NCI-H2171 (cell line): ENCODE data around the gene GATA2.
A peak's percentile ranks its signal among the peaks of the same experiment; 100 is the strongest.

ENCODE experiments used
- DNase-seq: peaks from one replicate; lab custom pipeline; 2025; lab: John Stamatoyannopoulos, UW

GATA2 gene

GRCh38 chr3:128488636-128488990 is 4.4 kb downstream of the GATA2 start:
- DNase-seq = no peak

- DNase-seq = peak; percentile 76
These were observed 5.0 kb downstream of the GATA2 start for GRCh38 chr3:128487813-128488635.

GRCh38 chr3:128487538-128487812 is 5.5 kb downstream of the GATA2 start:
- DNase-seq = no peak

- DNase-seq = no peak
These were observed 6.1 kb downstream of the GATA2 start for GRCh38 chr3:128486681-128487537.

DNA sequence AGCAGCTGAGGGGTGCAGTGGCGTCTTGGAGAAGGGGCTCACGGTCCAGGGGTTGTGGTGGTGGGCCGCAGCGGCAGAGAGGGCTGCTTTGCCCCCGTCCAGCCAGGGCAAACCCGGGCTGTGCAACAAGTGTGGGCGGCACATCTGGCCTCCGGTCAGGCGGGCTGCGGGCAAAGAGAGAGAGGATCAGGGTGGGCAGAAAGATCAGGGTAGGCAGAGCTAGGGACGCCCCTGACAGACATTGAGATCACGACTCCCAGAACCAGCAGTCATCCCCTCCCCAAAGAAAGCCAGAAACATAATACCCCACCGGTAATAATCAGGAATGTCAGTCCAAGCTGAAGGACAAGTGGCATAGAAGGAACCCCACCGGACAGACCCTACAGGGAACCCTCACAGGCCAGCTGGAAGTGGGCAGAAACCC is 6.8 kb downstream of the GATA2 start:
- DNase-seq = no peak

GRCh38 chr3:128485282-128486204 is 7.5 kb downstream of the GATA2 start:
- no peak for DNase-seq

DNA sequence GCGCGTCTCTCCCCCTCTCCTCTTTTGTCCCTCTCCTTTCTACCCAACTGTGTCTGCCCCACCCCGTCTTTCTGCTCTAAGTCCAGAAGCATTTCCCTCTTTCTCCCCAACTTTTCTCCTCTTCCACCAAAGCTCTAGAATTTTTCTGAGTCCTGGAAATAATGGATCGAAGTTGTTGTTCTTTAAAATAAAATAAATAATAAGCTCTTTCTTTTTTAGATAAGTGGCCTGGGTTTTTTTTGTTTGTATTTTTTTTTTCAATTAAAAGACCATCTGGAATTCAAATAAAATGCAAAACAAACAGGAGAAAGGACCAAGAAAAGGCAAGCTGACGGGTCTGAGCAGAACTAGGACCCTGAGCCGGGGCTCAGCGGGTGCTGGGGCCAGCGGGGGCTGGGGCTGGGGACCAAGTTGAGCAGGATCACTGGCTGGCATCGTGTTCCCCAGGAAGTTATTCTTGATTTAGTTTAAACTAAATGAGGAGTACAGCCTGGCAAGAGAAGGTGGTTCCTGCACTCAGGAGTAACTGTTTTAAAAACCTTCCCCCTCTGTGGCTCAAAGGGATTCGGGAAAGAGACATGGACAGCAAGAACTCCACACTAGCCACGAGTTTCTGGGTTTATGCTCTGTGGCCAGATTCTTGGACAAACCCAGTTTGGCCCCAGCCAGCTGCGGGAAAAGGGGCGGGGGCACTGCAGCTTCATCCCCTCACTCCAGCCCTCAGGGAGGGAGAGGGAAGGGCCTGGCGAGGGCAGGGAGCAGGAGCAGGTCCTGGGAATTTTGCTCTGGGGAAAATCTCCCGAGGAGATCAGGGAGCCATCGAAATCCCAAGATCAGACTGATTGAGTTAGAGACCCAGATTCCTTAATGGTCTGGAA is 8.4 kb downstream of the GATA2 start:
- DNase-seq = no peak

DNA sequence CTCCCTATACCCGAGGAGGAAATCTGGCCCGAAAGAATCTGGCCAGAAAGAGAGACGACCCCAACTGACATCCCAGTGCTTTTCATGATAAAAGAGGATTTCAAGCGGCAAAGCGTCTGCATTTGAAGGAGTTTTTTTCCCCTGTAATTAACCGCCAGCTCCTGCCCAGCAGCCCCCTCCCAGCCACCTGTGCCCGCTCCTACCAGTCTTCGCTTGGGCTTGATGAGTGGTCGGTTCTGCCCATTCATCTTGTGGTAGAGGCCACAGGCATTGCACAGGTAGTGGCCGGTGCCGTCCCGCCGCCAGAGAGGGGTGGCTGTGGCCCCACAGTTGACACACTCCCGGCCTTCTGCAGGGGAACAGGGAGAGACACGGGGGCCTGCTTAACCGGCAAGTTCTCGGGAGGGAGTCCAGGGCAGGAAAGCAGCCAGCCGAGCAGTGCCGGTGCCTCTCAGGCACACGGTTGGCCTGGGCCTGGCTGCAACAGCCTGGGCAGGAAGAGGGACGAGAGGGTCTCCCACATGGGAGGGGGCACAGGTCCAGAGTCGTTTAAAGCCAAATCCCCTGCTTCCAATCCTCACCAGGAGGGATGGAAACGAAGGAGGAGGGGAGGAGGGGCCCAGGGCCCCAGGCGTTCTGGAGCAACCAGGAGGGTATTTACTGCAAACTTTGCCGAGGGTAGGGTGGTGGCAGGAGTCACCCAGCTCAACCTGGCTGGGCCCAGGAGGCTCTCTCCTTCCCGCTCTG is 9.2 kb downstream of the GATA2 start:
- DNase-seq = no peak

- no peak for DNase-seq
These were observed 10.0 kb downstream of the GATA2 start for GRCh38 chr3:128482666-128483656.

- no peak for DNase-seq
These were observed 10.8 kb downstream of the GATA2 start for GRCh38 chr3:128482175-128482574.

GRCh38 chr3:128481438-128481942 is 11.5 kb downstream of the GATA2 start:
- peak; percentile 88 for DNase-seq

DNA sequence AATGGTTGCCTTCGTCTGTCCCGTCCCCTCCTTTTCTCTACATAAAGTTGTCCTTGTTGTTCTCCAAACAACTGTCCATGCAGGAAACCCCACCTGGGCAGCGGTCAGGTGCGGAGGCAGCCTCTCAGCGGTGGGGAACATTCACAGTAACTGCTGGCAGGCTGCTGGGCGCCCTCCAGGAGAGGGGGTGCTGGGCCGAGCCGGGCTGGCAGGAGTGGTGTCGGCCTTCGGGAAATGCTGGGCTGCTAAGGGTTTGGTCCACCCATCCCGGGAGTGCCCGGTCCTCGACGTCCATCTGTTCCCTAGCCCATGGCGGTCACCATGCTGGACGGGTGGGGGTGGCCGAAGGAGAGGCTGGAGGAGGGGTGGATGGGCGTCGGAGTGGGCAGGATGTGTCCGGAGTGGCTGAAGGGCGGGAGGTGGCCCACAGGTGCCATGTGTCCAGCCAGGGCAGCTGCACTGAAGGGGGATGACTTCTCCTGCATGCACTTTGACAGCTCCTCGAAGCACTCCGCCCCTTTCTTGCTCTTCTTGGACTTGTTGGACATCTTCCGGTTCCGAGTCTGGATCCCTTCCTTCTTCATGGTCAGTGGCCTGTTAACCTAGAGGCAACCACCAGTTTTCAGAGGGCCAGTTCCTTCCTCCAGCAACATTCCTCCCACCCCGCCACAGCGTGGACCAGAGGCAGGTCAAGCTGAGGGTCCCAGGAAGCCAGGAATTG is 12.1 kb downstream of the GATA2 start:
- no peak for DNase-seq

GRCh38 chr3:128480278-128480677 is 12.7 kb downstream of the GATA2 start:
- no peak for DNase-seq

- no peak for DNase-seq
These were observed 13.4 kb downstream of the GATA2 start for GRCh38 chr3:128479558-128480086.

DNA sequence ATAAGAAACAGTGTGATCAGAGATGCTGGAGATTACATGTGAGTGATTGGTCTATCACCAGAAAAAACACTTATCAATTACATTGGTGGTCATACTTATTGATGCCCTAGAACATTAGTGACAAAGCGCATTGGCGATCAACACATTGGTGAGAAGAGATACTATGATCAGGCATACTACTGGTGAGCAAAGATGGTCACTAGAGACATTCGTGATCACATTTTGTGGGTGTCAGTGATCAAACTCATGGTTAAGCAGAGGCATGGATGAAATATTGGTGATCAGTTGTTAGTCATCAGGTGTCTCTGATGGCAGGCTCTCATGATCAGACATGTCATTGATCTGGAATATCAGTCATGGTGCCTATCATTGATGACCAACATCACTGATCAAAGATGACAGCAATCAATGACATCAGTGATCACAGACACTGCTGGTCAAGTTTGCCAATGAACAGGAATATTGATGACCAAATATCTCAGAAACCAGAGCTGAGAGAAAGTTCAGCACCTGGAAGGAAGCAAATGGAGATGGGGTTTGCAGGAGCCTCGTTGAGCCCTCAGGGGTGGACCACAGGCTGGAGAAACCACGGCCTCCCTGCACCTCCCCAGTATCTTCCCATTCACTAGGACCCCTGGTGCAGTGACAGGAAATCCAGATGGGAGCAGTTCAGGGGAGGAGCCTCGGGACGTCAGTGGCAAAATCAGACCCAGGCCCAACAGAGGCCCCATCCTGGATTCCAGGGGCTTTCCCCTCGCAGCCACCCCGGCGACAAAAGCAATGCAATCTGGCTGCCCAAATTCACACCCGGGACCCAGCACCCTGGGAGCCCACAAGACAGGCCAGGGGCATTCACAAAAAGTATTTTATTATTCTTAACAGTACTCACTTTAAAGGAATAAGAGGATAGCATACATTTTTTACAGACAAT is 14.2 kb downstream of the GATA2 start:
- no peak for DNase-seq

DNA sequence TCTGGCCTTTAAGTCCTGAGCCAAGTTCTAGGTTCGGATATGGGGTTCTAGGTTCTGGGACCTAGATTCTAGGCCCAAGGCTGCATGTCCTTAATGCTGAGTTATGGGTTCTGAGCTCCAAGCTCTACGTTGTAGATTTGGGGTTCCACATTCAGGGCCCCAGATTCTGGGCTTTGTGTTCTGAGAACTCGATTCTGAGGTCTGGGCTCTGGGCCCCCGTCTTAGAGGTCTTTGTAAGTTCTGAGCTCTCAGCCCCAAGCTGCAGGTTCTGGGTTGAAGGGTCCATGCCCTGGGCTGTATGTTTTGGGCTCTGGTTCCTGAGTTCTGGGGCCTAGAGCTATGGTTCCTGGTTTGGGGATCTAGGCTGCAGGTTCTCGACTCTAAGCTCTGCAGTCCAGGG is 16.3 kb downstream of the GATA2 start:
- no peak for DNase-seq

DNA sequence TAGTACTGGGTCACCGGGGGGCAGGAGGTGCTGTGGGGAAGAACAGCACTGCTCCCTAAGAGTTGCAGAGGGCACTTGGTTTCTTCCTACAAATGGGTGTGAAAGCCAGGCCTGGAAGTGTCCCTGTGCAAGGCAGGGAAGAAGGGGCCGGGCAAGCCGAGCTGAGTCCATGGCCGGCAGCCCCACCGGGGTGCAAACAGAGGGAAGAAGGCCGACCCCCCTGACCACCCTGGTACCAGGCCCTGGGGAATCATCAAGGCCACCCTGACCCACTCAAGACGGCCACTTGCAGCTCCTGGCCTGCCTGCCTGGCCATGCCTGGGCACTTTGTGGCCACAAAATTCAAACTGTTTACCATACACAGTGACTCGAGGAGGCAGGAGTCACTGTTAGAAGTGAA is 17.6 kb downstream of the GATA2 start:
- DNase-seq = no peak
